ENCODE results near the gene FARS2.

DNA sequence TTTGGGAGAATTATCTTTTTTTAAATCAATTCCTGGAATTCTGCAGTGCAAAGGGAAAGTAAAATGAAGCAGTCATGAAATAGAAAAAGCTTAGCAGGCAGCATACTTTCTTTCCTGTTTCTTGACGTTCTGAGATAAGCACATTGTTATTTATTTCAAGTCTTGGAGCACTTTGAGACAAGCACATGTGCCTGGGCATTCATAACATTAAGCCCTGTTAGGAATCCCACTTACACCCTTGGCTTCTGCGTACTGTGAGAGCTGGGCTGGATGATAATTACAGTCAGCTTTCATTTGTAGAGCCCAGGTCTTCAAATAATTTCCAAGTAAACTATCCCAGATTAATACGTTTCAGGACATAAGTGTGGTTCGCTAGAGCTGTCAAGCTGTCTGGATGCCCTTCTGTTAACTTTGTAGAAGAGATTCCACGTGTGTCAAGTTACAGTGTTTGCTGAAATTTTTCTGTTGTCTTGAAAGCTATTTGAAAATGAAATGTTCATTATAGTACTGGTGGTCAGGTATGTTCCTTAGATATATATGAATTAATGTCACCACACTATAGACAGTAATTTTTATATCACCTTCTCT, 8.9 kb downstream of the FARS2 start:
- TF ChIP-seq POLR2A (IDR thresholded peaks at IDR 0.05; ENCODE audit: insufficient read depth in 1 of 2, low read depth in 2 of 2, low read length in 2 of 2) (no peak), FOSL1 (CRISPR knock-in tag; IDR thresholded peaks at IDR 0.05; ENCODE audit: borderline replicate concordance) (no peak), TAF1 (CRISPR knock-in tag; IDR thresholded peaks at IDR 0.05) (no peak), HNF1A (IDR thresholded peaks at IDR 0.05; ENCODE audit: low read depth) (no peak), HNF1A (CRISPR knock-in tag; IDR thresholded peaks at IDR 0.05; ENCODE audit: borderline replicate concordance) (no peak), ZNF616 (CRISPR knock-in tag; IDR thresholded peaks at IDR 0.05; ENCODE audit: low read depth) (no peak), EZH2 (conservative IDR thresholded peaks at IDR 0.05; ENCODE audit: low read depth, low read length) (no peak)
- TF ChIP-seq, protein P1, sequence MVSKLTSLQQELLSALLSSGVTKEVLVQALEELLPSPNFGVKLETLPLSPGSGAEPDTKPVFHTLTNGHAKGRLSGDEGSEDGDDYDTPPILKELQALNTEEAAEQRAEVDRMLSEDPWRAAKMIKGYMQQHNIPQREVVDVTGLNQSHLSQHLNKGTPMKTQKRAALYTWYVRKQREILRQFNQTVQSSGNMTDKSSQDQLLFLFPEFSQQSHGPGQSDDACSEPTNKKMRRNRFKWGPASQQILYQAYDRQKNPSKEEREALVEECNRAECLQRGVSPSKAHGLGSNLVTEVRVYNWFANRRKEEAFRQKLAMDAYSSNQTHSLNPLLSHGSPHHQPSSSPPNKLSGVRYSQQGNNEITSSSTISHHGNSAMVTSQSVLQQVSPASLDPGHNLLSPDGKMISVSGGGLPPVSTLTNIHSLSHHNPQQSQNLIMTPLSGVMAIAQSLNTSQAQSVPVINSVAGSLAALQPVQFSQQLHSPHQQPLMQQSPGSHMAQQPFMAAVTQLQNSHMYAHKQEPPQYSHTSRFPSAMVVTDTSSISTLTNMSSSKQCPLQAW (CRISPR knock-in tag; IDR thresholded peaks at IDR 0.05) = no peak

Measured in HepG2 (cell line).